Astrocyte of the spinal cord (primary cell): ENCODE results near the gene TMEM198.

Source experiments
- DNase-seq: peaks from one replicate; pipeline ENCODE4 v3.0.0; 2011; ENCODE audit warnings: low read depth, low spot score
- H3K4me3 ChIP-seq: 2 replicates; pipeline ENCODE4 v1.5.1; 2011; ENCODE audit warnings: low read depth, mild to moderate bottlenecking, low read length, moderate library complexity
- in situ Hi-C: cut with HindIII; loops from 2 replicates; pipeline ENCODE4 v1.10.0; 2017; ENCODE audit warnings: low sequenced_read_pairs
- TF ChIP-seq, protein P1 (sequence below): IDR thresholded peaks from 2 replicates; pipeline ENCODE4 v1.5.1; 2012; ENCODE audit warnings: low read depth, mild to moderate bottlenecking, low read length, inconsistent platforms

TMEM198 gene

DNA sequence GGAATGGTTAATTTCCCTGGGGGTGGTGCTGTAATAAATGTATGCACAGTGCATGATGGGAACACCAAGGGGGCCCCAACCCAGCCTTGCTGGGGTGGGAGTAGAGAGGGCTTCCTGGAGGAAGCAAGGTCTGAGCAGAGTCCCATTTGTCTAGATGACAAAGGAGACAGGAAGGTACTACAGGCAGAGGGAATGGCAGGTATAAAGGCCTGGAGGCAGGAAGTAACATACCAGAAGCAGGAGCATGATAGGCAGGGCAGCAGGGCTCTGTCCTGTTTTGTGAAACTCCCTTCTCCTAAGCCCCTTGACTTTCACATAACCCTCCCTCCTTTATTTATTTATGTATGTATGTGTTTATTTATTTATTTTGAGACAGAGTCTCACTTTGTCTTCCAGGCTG, 41.2 kb upstream of the TMEM198 start:
- TF ChIP-seq, protein P1, sequence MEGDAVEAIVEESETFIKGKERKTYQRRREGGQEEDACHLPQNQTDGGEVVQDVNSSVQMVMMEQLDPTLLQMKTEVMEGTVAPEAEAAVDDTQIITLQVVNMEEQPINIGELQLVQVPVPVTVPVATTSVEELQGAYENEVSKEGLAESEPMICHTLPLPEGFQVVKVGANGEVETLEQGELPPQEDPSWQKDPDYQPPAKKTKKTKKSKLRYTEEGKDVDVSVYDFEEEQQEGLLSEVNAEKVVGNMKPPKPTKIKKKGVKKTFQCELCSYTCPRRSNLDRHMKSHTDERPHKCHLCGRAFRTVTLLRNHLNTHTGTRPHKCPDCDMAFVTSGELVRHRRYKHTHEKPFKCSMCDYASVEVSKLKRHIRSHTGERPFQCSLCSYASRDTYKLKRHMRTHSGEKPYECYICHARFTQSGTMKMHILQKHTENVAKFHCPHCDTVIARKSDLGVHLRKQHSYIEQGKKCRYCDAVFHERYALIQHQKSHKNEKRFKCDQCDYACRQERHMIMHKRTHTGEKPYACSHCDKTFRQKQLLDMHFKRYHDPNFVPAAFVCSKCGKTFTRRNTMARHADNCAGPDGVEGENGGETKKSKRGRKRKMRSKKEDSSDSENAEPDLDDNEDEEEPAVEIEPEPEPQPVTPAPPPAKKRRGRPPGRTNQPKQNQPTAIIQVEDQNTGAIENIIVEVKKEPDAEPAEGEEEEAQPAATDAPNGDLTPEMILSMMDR: no peak
- in situ Hi-C loops: no loop called here

DNA sequence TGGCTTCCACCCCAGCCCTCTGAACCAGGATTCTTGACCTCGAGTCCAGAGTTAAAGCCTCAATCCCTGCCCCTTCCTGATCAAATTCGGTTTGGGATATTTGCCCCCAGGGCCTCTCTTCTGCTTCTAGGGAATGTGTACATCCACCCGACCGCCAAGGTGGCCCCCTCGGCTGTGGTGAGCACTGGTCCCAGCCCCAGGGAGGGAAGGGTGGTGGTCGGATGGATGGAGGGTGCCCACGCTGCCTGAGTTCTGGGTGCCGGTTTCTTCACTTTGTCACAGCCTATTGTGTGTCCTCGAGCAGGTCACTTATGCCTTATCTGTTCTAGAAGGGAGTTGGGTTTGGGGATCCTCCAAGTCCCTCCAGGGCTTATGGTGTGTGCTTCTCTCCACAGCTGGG, 38.2 kb upstream of the TMEM198 start:
- in situ Hi-C loops: no loop called here
- no peak for DNase-seq
- TF ChIP-seq, protein P1: no peak
- no peak overlapping the region for H3K4me3 ChIP-seq

More for the DNA sequence above, 41.2 kb upstream of the TMEM198 start:
- no peak for DNase-seq
- no peak overlapping the region for H3K4me3 ChIP-seq

DNA sequence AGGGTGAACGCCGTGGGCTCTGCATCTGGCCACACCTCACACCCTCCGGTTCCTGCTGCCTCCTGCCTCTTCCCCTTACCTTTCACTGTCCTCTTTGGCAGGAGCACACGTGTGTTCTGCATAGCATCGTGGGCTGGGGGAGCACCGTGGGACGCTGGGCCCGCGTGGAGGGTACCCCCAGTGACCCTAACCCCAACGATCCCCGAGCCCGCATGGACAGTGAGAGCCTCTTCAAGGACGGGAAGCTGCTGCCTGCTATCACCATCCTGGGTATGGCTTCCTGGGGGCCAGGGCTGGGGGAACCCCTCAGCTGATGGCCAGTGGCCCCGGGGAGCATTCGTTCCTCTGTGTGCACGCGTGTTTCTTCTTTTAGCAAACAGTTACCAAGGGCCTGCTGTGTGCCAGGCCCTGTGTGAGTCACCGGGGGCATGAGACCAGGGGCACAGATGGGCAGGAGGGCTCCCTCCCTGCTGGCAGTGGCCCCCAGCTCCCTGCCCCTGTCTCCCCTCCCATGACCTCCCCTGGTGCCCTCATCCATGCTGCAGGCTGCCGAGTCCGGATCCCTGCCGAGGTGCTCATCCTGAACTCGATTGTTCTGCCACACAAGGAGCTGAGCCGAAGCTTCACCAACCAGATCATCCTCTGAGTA, 37.6 kb upstream of the TMEM198 start:
- in situ Hi-C loops: no loop called here
- H3K4me3 ChIP-seq: no peak overlapping the region
- TF ChIP-seq, protein P1: no peak
- DNase-seq: no peak

DNA sequence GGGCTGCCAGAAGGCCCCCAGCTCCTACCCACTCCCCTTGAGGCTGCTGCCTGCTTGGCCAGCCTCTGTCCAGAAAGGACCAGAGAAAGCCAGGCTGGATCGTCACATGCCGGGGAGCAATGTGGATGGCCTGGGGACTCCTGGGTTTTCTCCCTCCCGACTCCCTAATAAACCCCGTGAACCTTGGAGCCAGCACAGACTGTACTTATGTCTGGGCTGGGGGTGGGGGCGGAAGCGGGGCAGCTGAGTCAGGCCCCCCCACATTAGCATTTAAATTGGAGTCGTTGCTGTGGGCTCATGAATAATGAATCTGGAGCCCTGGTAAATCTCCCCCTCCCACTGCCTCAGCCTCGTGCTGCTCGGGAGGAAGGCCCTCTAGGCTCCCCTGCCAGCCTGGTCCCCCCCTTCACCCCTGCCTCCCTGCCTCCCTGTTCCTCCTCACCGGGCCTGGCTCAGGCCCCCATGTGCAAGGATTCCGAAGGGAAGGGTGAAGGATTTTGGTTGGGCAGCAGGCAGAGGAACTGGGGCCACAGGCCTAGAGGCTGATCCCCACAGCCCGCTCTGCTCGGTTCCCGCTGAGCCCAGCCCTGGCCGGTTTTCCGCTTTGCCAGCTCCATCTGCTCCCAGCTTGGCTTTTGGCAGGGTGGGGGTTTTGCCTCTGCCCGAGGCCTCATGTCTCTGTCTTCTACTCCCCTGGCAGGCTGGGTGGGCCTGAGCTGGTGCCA, 36.9 kb upstream of the TMEM198 start:
- peak; percentile 16 for DNase-seq
- H3K4me3 ChIP-seq: no peak overlapping the region
- in situ Hi-C loops: no loop called here
- TF ChIP-seq, protein P1: no peak

DNA sequence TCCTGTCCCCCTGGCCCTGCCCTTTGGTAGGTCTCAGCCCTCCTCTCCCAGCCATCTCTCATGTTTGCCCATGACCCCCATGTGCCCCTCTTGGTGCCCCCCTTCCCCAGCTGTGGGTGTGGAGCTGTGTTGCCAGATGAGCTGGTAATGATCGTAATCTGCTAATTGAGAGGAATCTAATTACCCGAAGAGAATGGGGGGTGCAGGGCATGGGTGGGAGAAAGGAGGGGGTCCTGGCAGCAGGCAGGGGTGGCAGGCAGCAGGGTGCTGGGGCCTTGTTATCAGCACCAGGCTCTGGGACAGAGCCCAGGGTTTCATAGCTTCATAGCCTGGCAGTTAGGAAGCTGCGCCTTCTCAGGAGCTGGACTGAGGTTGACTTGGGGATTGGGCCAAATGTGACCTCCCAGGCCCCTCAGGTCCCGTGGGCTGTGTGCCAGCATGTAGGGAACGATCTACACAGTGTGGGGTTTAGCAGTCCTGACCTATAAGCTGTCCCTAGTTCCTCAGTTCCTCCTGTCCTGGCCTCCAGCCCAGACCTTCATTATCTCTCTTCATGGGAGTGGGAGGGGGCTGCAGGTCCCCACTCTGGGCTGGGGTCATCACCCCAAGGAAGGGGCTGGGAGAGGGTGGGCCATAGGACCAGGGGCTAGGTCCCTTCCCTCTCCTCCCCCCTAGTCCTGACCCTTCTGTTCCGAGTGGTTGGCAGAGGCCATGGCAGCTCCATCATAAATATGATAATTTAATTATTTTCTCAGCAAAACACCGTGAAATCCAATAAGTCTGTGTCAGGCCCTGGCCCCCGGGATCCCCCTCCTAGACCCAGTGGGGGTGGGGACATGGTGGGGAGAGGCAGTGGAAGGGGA, 36.0 kb upstream of the TMEM198 start:
- in situ Hi-C loops: no loop called here
- H3K4me3 ChIP-seq: no peak overlapping the region
- no peak for DNase-seq
- TF ChIP-seq, protein P1: no peak

DNA sequence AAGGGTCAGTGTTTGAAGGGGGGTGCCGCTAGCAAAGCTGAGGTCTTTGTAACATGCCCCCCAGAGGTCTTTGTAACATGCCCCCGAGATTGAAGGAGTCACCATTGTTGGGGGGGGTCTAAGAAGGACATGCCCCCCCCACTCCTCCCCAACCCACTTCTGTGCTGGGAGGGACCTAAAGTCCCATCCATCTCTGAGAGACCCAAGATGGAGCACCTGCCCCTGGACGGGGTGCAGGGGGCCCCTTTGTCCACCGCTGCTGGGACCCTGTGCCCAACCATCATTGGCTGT, 35.4 kb upstream of the TMEM198 start:
- DNase-seq: no peak
- no peak overlapping the region for H3K4me3 ChIP-seq
- TF ChIP-seq, protein P1: no peak
- in situ Hi-C loops: no loop called here
